CD4-positive, alpha-beta T cell treated with Interleukin-4 for 4 hours (primary cell): ENCODE data around the gene NUDT3.
"Not testable (repeated sequence)": the region's sequence is repeated elsewhere in the genome, so short reads cannot be mapped to it uniquely, and the experiment has no call there.

Source experiments
- DNase-seq: peaks from one replicate; pipeline ENCODE4 v3.0.0-alpha.2; 2020

NUDT3 gene

GRCh38 chr6:34365781-34366638 lies 26.5 kb downstream of the NUDT3 start:
- DNase-seq = not testable (repeated sequence)

GRCh38 chr6:34363681-34364075 lies 28.8 kb downstream of the NUDT3 start:
- not testable (repeated sequence) for DNase-seq

GRCh38 chr6:34362909-34363680 lies 29.4 kb downstream of the NUDT3 start:
- no peak for DNase-seq

GRCh38 chr6:34362176-34362575 lies 30.3 kb downstream of the NUDT3 start:
- no peak for DNase-seq

- no peak for DNase-seq
These were observed 31.9 kb downstream of the NUDT3 start for GRCh38 chr6:34360556-34360955.

GRCh38 chr6:34359418-34360158 lies 32.9 kb downstream of the NUDT3 start:
- DNase-seq = no peak

GRCh38 chr6:34358389-34358905 lies 34.0 kb downstream of the NUDT3 start:
- DNase-seq = no peak

GRCh38 chr6:34357937-34358336 lies 34.5 kb downstream of the NUDT3 start:
- DNase-seq = no peak

GRCh38 chr6:34355889-34356288 lies 36.6 kb downstream of the NUDT3 start:
- no peak for DNase-seq

- not testable (repeated sequence) for DNase-seq
These were observed 38.2 kb downstream of the NUDT3 start for GRCh38 chr6:34354230-34354629.

GRCh38 chr6:34353530-34353929 lies 38.9 kb downstream of the NUDT3 start:
- not testable (repeated sequence) for DNase-seq

GRCh38 chr6:34352305-34352937 lies 40.0 kb downstream of the NUDT3 start:
- DNase-seq = no peak

GRCh38 chr6:34350934-34351217 lies 41.6 kb downstream of the NUDT3 start:
- DNase-seq = no peak

GRCh38 chr6:34350137-34350933 lies 42.1 kb downstream of the NUDT3 start:
- DNase-seq = no peak

GRCh38 chr6:34349211-34349610 lies 43.3 kb downstream of the NUDT3 start:
- no peak for DNase-seq

GRCh38 chr6:34347303-34347702 lies 45.2 kb downstream of the NUDT3 start:
- DNase-seq = no peak

- DNase-seq = no peak
These were observed 46.0 kb downstream of the NUDT3 start for GRCh38 chr6:34346175-34347119.

- DNase-seq = no peak
These were observed 48.7 kb downstream of the NUDT3 start for GRCh38 chr6:34343806-34344205.

GRCh38 chr6:34342247-34342646 lies 50.2 kb downstream of the NUDT3 start:
- DNase-seq = no peak

GRCh38 chr6:34341481-34341971 lies 50.9 kb downstream of the NUDT3 start:
- DNase-seq = no peak
